GM12878 (cell line): ENCODE data around the gene PRSS1. TPM values are rescaled to one million over a fixed set of nuclear protein-coding genes. Genes with fewer than 3 reads are reported as not detected.

ENCODE experiments used
- ATAC-seq: fragments of 200-7000 bp; cut with Tn5 transposase; 3 replicates; pipeline ENCODE4 v1.9.1; 2020; ENCODE audit warnings: mild to moderate bottlenecking, moderate library complexity
- BruUV-seq: library from RNA; stranded (reverse); fragments of 400-500 nt; replicated peaks from 2 replicates; lab custom pipeline; 2021; lab: Mats Ljungman, UMichigan
- CTCF ChIA-PET: fragments of 300-600 bp; sonication (Branson Sonifier 250); formaldehyde crosslinking; extraction: SDS; loops from one replicate; lab custom pipeline; 2021; ENCODE audit warnings: inconsistent platforms; lab: Yijun Ruan, JAX
- POLR2A ChIA-PET: fragments of 350-600 bp; formaldehyde crosslinking; extraction: SDS; loops from one replicate; lab custom pipeline; 2021; ENCODE audit warnings: inconsistent platforms; lab: Charles Lee
- RAD21 ChIA-PET: fragments of 300-600 bp; sonication (Branson Sonifier 250); formaldehyde crosslinking; loops from one replicate; lab custom pipeline; 2023; ENCODE audit warnings: antibody characterized with exemption; ENCODE audit not compliant: unreplicated experiment; lab: Charles Lee
- SMC1A ChIA-PET: fragments of 300-600 bp; sonication (Branson Sonifier 250); formaldehyde crosslinking; loops from one replicate; lab custom pipeline; 2023; ENCODE audit not compliant: unreplicated experiment, uncharacterized antibody; lab: Charles Lee
- DNase-seq: peaks from one replicate; pipeline ENCODE4 v3.0.0-alpha.2; 2011; ENCODE audit warnings: low read depth, low spot score
- FAIRE-seq: peaks from 3 replicates; lab custom pipeline; 2011; peaks lifted over from hg19 to GRCh38; lab: Jason Lieb, UNC
- H2AFZ ChIP-seq: 2 replicates; pipeline ENCODE4 v1.6.0; 2011; ENCODE audit warnings: low read depth, low read length, control low read depth; ENCODE audit not compliant: control insufficient read depth
- H3K27ac ChIP-seq: 2 replicates; pipeline ENCODE4 v1.5.1; 2011; ENCODE audit warnings: control low read depth; ENCODE audit not compliant: control insufficient read depth, insufficient read depth
- H3K27me3 ChIP-seq, 2 experiments: replicated peaks in 1 of 2; 2 replicates each; pipeline versions ENCODE4 v1.6.0 to v1.6.1; 2011; ENCODE audit warnings: low read length in 1 of 2; ENCODE audit not compliant: control insufficient read depth in 2 of 2, insufficient read depth in 2 of 2
- H3K36me3 ChIP-seq, 2 experiments: 2 replicates each; pipeline ENCODE4 v1.5.1; 2011; ENCODE audit warnings: low read length in 1 of 2; ENCODE audit not compliant: control insufficient read depth in 2 of 2, insufficient read depth in 2 of 2
- H3K4me1 ChIP-seq: 2 replicates; pipeline ENCODE4 v1.6.1; 2011; ENCODE audit warnings: mild to moderate bottlenecking, low read length, moderate library complexity, mixed read lengths; ENCODE audit not compliant: control insufficient read depth, insufficient read depth
- H3K4me2 ChIP-seq: 2 replicates; pipeline ENCODE4 v1.6.0; 2011; ENCODE audit warnings: control low read depth; ENCODE audit not compliant: control insufficient read depth, insufficient read depth
- H3K4me3 ChIP-seq: fragments of 200-600 bp; sonication (generic); 2 replicates; pipeline ENCODE4 v1.5.1; 2016
- H3K79me2 ChIP-seq: 2 replicates; pipeline ENCODE4 v1.6.0; 2011; ENCODE audit warnings: low read length; ENCODE audit not compliant: control insufficient read depth, insufficient read depth
- H3K9ac ChIP-seq: 2 replicates; pipeline ENCODE4 v1.8.0; 2011; ENCODE audit warnings: low read length, control low read depth, mixed read lengths; ENCODE audit not compliant: control insufficient read depth, insufficient read depth
- H3K9me3 ChIP-seq: replicated peaks from 3 replicates; pipeline ENCODE4 v1.5.1; 2011; ENCODE audit warnings: mild to moderate bottlenecking, low read length; ENCODE audit not compliant: control insufficient read depth, insufficient read depth
- H4K20me1 ChIP-seq: 2 replicates; pipeline ENCODE4 v1.6.0; 2011; ENCODE audit not compliant: control insufficient read depth, insufficient read depth
- FOS ChIP-seq: IDR thresholded peaks from 3 replicates; pipeline ENCODE4 v1.6.1; 2011; ENCODE audit warnings: borderline replicate concordance; ENCODE audit not compliant: insufficient read length; ENCODE audit errors: extremely low read depth
- GABPA ChIP-seq: IDR thresholded peaks from 2 replicates; pipeline ENCODE4 v1.6.1; 2014; ENCODE audit warnings: antibody characterized with exemption, low read depth, mild to moderate bottlenecking, inconsistent platforms
- POLR2A ChIP-seq: IDR thresholded peaks from 2 replicates; pipeline ENCODE4 v1.6.1; 2011; ENCODE audit warnings: low read depth, mild to moderate bottlenecking, low read length
- RFX5 ChIP-seq: IDR thresholded peaks from 2 replicates; pipeline ENCODE4 v1.6.1; 2011; ENCODE audit warnings: low read depth, low read length, improper control_type of control experiment
- SIN3A ChIP-seq: IDR thresholded peaks from 2 replicates; pipeline ENCODE4 v1.6.1; 2012; ENCODE audit warnings: low read depth, low read length, improper control_type of control experiment
- WGBS: methylation state at CpG from one replicate; pipeline ENCODE4 v1.1.6; 2016; ENCODE audit warnings: low lambda C conversion rate; ENCODE audit not compliant: insufficient replicate concordance, insufficient coverage; ENCODE audit errors: missing lambda C conversion rate; 5-methylcytosine and 5-hydroxymethylcytosine counted together
- in situ Hi-C: fragments of 300-500 bp; cut with MboI; formaldehyde crosslinking; loops from 9 replicates; pipeline ENCODE4 v1.14.3; 2018; ENCODE audit warnings: mixed read lengths
- intact Hi-C: fragments of 100-400 bp; cut with micrococcal nuclease; formaldehyde crosslinking; loops from one replicate; pipeline ENCODE4 v1.14.2; 2022; ENCODE audit not compliant: unreplicated experiment
- polyA plus RNA-seq, 11 experiments: library from polyadenylated mRNA; depleted of rRNA in 4 of 11; unstranded in 6 of 11; stranded (reverse) in 5 of 11; fragments of >200 nt; fragmentation: Nextera tagmentation in 4 of 11; fragmentation: Illumina TruSeq in 1 of 11; extraction: Ambion mirVana in 4 of 11; extraction: Trizol in 1 of 11; gene quantifications; 1 replicate in 1 of 11; 2 replicates in 10 of 11; pipeline versions ENCODE4 v1.2.1 to v1.2.3, GENCODE V29; 2011 to 2016; ENCODE audit warnings: inconsistent platforms in 2 of 11, missing spikeins in 2 of 11, low read depth in 1 of 11
- total RNA-seq, 4 experiments: library from RNA; depleted of rRNA in 3 of 4; stranded (reverse); fragments of >200 nt in 3 of 4; fragmentation: Illumina TruSeq in 1 of 4; extraction: Trizol in 1 of 4; gene quantifications; 2 replicates each; pipeline versions ENCODE4 v1.2.1 to v1.2.3, GENCODE V29; 2013 to 2021
- TF ChIP-seq, protein P1 (sequence below): fragments of 450-650 bp; IDR thresholded peaks from 2 replicates; pipeline ENCODE4 v1.6.1; 2018; ENCODE audit warnings: mild to moderate bottlenecking, low read depth, moderate library complexity; ENCODE audit not compliant: partially characterized antibody

Gene PRSS1
- total and polyA plus RNA-seq, 10 of the 15 experiments (the other 5 are each of a cell fraction or from before 2014, with no cell fraction given): 11.9 TPM; not detected in 9

DNA sequence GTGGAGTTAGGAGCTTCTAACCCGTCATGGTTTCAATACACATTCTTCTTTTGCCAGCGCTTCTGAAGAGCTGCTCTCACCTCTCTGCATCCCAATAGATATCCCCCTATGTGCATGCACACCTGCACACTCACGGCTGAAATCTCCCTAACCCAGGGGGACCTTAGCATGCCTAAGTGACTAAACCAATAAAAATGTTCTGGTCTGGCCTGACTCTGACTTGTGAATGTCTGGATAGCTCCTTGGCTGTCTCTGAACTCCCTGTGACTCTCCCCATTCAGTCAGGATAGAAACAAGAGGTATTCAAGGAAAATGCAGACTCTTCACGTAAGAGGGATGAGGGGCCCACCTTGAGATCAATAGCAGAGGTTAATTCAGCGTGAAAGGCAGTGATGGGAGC is 43.9 kb downstream of the PRSS1 start (continued):
- TF ChIP-seq, protein P1, sequence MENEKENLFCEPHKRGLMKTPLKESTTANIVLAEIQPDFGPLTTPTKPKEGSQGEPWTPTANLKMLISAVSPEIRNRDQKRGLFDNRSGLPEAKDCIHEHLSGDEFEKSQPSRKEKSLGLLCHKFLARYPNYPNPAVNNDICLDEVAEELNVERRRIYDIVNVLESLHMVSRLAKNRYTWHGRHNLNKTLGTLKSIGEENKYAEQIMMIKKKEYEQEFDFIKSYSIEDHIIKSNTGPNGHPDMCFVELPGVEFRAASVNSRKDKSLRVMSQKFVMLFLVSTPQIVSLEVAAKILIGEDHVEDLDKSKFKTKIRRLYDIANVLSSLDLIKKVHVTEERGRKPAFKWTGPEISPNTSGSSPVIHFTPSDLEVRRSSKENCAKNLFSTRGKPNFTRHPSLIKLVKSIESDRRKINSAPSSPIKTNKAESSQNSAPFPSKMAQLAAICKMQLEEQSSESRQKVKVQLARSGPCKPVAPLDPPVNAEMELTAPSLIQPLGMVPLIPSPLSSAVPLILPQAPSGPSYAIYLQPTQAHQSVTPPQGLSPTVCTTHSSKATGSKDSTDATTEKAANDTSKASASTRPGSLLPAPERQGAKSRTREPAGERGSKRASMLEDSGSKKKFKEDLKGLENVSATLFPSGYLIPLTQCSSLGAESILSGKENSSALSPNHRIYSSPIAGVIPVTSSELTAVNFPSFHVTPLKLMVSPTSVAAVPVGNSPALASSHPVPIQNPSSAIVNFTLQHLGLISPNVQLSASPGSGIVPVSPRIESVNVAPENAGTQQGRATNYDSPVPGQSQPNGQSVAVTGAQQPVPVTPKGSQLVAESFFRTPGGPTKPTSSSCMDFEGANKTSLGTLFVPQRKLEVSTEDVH: no peak
- no peak for TF ChIP-seq GABPA
- TF ChIP-seq FOS: no peak
- TF ChIP-seq RFX5: no peak

DNA sequence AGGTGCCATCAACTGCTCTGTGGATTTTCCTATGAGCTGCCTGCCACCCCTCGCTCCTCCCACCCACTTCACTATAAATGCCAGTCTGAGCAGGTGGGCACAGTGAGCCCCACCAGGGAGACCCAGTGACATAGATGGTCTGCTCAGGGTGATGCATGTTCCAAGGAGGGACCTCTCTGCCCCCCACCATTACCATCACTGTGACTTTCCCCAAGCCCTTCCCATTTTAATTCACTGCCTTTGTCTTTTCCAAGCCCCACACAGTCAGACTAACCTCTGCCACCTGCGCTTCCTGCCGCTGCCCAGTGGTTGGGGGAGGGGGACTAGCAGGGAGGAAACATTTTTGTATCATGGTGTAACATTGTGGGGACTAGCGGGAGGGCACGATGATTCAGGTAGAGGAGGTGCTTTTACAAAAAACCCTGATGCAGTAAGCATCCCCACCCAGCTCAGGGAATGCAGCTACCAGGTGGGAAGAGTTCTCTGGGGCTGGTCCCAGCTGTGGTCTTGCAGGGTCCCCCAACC is 46.1 kb downstream of the PRSS1 start:
- DNase-seq (no peak), FAIRE-seq (no peak), ATAC-seq (no peak)
- H3K9me3 ChIP-seq: no peaks in the 10 kb centered on the region
- no peaks in the 10 kb centered on the region for H3K27me3 ChIP-seq
- H3K4me2 ChIP-seq: no peak overlapping the region; the same call in 1 of the 2 replicates
- CTCF ChIA-PET: interaction anchor here (24.4 to 28.6 kb wide), 2 partner anchors 7 to 10 kb away, joined by 1055 read pairs; no protein-coding TSS in a partner anchor
- RAD21 ChIA-PET: interaction anchor here (9.9 to 20.4 kb wide), 2 partner anchors 10 to 15 kb away, joined by 115 to 813 read pairs; no protein-coding TSS in a partner anchor
- peaks cover 6% of the 10 kb centered on the region for H3K4me1 ChIP-seq
- H3K27ac ChIP-seq: no peak overlapping the region
- intact Hi-C loops (no loop called here), in situ Hi-C loops (no loop called here)
- H3K36me3 ChIP-seq: no peaks in the 10 kb centered on the region
- POLR2A ChIA-PET: interaction anchor here (1.0 to 16.4 kb wide), 2 partner anchors 9 to 13 kb away, joined by 9 to 325 read pairs; no protein-coding TSS in a partner anchor
- no peaks in the 10 kb centered on the region for H4K20me1 ChIP-seq
- TF ChIP-seq SIN3A (no peak), POLR2A (peak; percentile 69; the same call in 1 of the 2 replicates)
- H3K9ac ChIP-seq: no peak overlapping the region; the same call in 1 of the 2 replicates
- H3K79me2 ChIP-seq: peaks cover 10% of the 10 kb centered on the region
- H2AFZ ChIP-seq: no peak overlapping the region
- H3K4me3 ChIP-seq: no peak overlapping the region
- no TSS peak for BruUV-seq
- SMC1A ChIA-PET: interaction anchor here (1.0 to 24.6 kb wide), 3 partner anchors 10 to 24 kb away, joined by 3 to 786 read pairs (median 107); no protein-coding TSS in a partner anchor
- WGBS: 62% methylated on average over 5 of the region's 5 CpGs
